GM23338 (cell line): Measurements from ENCODE around the gene FILIP1L.

Experiments used
- CTCF ChIP-seq, 2 experiments: fragments of 200-600 bp in 1 of 2; sonication (generic) in 1 of 2; conservative IDR thresholded peaks; 2 replicates each; pipeline versions ENCODE4 v1.5.1 to v1.6.1; 2016 to 2017; ENCODE audit warnings: antibody characterized with exemption in 2 of 2, low read depth in 2 of 2, mild to moderate bottlenecking in 2 of 2, moderate library complexity in 1 of 2
- EZH2 ChIP-seq: fragments of 200-600 bp; sonication (generic); IDR thresholded peaks from one replicate; pipeline ENCODE4 v1.8.0; 2017; ENCODE audit warnings: antibody characterized with exemption, mild to moderate bottlenecking, low read depth; ENCODE audit not compliant: unreplicated experiment
- JUNB ChIP-seq: IDR thresholded peaks from one replicate; pipeline ENCODE4 v1.6.1; 2016; ENCODE audit warnings: antibody characterized with exemption; ENCODE audit not compliant: unreplicated experiment
- POLR2AphosphoS5 ChIP-seq: IDR thresholded peaks from 2 replicates; pipeline ENCODE4 v1.6.1; 2016; ENCODE audit warnings: antibody characterized with exemption, low read depth

- TF ChIP-seq JUNB (no peak), CTCF (conservative IDR thresholded peaks at IDR 0.05; ENCODE audit: low read depth in 2 of 2) (no peak), POLR2AphosphoS5 (no peak), EZH2 (no peak)
These were observed 26.7 kb upstream of the FILIP1L start for GRCh38 chr3:100140976-100141375.
